Prostate gland (tissue), 2 donors: Measurements from ENCODE around the gene LRRC39.

Experiments
- CTCF ChIP-seq, 4 experiments: fragments of 200-600 bp in 2 of 4; fragments of 450-650 bp in 2 of 4; sonication (generic) in 2 of 4; IDR thresholded peaks; 1 replicate in 3 of 4; 2 replicates in 1 of 4; pipeline ENCODE4 v1.5.1; 2016 to 2019; ENCODE audit warnings: antibody characterized with exemption in 4 of 4, mild to moderate bottlenecking in 2 of 4, moderate library complexity in 2 of 4
- POLR2A ChIP-seq: fragments of 450-650 bp; IDR thresholded peaks from one replicate; pipeline ENCODE4 v1.6.1; 2016; ENCODE audit warnings: antibody characterized with exemption, mild to moderate bottlenecking
- POLR2AphosphoS5 ChIP-seq: sonication (generic); formaldehyde crosslinking; IDR thresholded peaks from one replicate; pipeline ENCODE4 v1.6.1; 2017; ENCODE audit warnings: antibody characterized with exemption

DNA sequence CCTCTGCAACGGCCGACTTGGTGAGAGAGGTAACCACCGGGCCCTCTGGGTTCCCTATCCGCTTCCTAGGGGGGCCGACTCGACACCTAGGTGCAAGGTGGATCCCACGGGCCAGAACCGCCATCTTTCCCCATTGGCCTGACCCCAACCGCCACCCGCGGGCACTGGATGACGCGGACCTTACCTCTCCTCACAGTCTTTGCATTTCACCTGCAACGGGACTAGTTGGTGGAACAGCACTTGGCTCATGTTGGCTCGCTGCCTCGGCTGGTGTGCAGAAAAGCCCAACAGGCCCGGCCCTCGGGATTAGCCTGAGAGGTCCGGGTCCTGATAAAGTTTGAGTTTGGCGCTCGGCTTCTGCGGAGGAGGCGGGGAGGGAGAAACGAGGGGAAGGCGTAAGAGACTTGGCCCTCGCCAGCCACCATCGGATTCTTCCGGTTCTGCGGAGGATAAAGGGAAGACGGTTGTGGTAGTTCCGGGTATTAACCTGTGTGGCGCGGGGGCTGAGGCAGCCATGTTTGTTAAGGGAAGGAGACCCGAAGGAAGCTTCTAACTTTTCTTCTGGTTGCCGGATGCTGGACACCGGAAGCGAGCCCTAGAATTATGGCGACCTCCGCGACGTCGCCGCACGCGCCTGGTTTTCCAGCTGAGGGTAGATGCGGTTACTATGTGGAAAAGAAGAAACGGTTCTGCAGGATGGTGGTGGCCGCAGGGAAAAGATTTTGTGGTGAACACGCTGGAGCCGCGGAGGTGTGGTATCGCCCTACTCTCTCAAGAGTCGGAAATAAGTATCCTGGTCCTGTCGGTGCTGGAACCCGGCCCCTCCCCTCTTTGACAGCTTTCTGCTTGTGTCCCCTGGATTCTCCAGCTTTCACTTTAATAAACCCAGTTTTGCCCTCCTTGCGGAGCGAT, 45.2 kb downstream of the LRRC39 start, which contains the start of the genes SASS6 and TRMT13:
- peak in 1 of 4 experiments; percentile 32 for TF ChIP-seq CTCF (IDR thresholded peaks at IDR 0.05)
- TF ChIP-seq POLR2A, result no peak
- TF ChIP-seq POLR2AphosphoS5, result peak; percentile 98
